HG02938 (cell line): ENCODE results near the gene TRMT11.
"Not testable (repeated sequence)": the region's sequence is repeated elsewhere in the genome, so short reads cannot be mapped to it uniquely, and the experiment has no call there.

Experiments used
- ATAC-seq: cut with Tn5 transposase; IDR thresholded peaks from one replicate; pipeline ENCODE4 v1.9.1; 2021; ENCODE audit warnings: mild to moderate bottlenecking, moderate library complexity; ENCODE audit not compliant: unreplicated experiment

The TRMT11 gene

GRCh38 chr6:125989631-125990030 is 3.3 kb downstream of the TRMT11 start:
- no peak for ATAC-seq

- ATAC-seq = no peak
Measured at GRCh38 chr6:125991653-125992052, 5.3 kb downstream of the TRMT11 start.

GRCh38 chr6:125994670-125995488 is 8.5 kb downstream of the TRMT11 start:
- no peak for ATAC-seq

GRCh38 chr6:125995972-125996580 is 9.7 kb downstream of the TRMT11 start:
- ATAC-seq = peak; percentile 97

GRCh38 chr6:126002755-126003679 is 16.7 kb downstream of the TRMT11 start:
- no peak for ATAC-seq

- no peak for ATAC-seq
Measured at GRCh38 chr6:126007800-126008199, 21.5 kb downstream of the TRMT11 start.

GRCh38 chr6:126010040-126010439 is 23.7 kb downstream of the TRMT11 start:
- ATAC-seq = no peak

- ATAC-seq = no peak
Measured at GRCh38 chr6:126015863-126016262, 29.5 kb downstream of the TRMT11 start.

- no peak for ATAC-seq
Measured at GRCh38 chr6:126016591-126016990, 30.3 kb downstream of the TRMT11 start.

- no peak for ATAC-seq
Measured at GRCh38 chr6:126017668-126018067, 31.3 kb downstream of the TRMT11 start.

GRCh38 chr6:126020305-126021050 is 34.1 kb downstream of the TRMT11 start:
- ATAC-seq = no peak

- not testable (repeated sequence) for ATAC-seq
Measured at GRCh38 chr6:126023474-126023873, 37.1 kb downstream of the TRMT11 start.

- ATAC-seq = no peak
Measured at GRCh38 chr6:126026001-126026400, 39.7 kb downstream of the TRMT11 start.

GRCh38 chr6:126027601-126028000 is 41.3 kb downstream of the TRMT11 start:
- no peak for ATAC-seq

- no peak for ATAC-seq
Measured at GRCh38 chr6:126030045-126030444, 43.7 kb downstream of the TRMT11 start.

- peak; percentile 95 for ATAC-seq
Measured at GRCh38 chr6:126033696-126034095, 47.4 kb downstream of the TRMT11 start.

GRCh38 chr6:126034656-126035055 is 48.3 kb downstream of the TRMT11 start:
- no peak for ATAC-seq

GRCh38 chr6:126035764-126036163 is 49.4 kb downstream of the TRMT11 start:
- ATAC-seq = no peak

GRCh38 chr6:126038234-126038633 is 51.9 kb downstream of the TRMT11 start:
- ATAC-seq = no peak

GRCh38 chr6:126039284-126039683 is 52.9 kb downstream of the TRMT11 start:
- no peak for ATAC-seq

- no peak for ATAC-seq
Measured at GRCh38 chr6:126040394-126040793, 54.1 kb downstream of the TRMT11 start.
